ENCODE measurements around the gene PRRT2. TPM values are rescaled to one million over a fixed set of nuclear protein-coding genes. Genes with fewer than 3 reads are reported as not detected.

The PRRT2 gene
- total and polyA plus RNA-seq, 7 experiments from 2014 or later, result 0.07 to 4.6 (median 2.4) TPM; not detected in 1

- Histone ChIP-seq H3K4me1 (ENCODE audit: control insufficient read depth in 2 of 2, insufficient read depth in 2 of 2, low read length in 2 of 2) (peaks cover 0 to 7% of the 10 kb centered on the region in 2 donors), H3K4me3 (ENCODE audit: low read length) (no peak overlapping the region), H3K9me3 (ENCODE audit: control insufficient read depth in 2 of 3, low read length in 3 of 3) (no peaks in the 10 kb centered on the region), H3K27me3 (ENCODE audit: control insufficient read depth in 2 of 2, insufficient read depth in 2 of 2, low read length in 2 of 2) (no peaks in the 10 kb centered on the region), H3K36me3 (ENCODE audit: control insufficient read depth in 2 of 3, insufficient read depth in 3 of 3, low read length in 3 of 3) (peaks cover 0 to 76% (median 21%) of the 10 kb centered on the region in 3 experiments), H3K27ac (ENCODE audit: low read depth, low read length) (no peak overlapping the region)
- no peak overlapping the region for H3K4me3 Mint-ChIP-seq
- peak overlapping the region in 3 of 9 donors; percentile 5 to 76 (median 65) for H3K27ac Mint-ChIP-seq
- CTCF ChIA-PET, result interaction anchor here (1.1 to 5.2 kb wide), 3 partner anchors 16 to 71 kb away, joined by 3 to 108 read pairs (median 3); partner anchors contain the start of genes MVP and PAGR1
- H3K27me3 Mint-ChIP-seq, result no peaks in the 10 kb centered on the region
- POLR2A ChIA-PET, result interaction anchor here (1.2 to 4.7 kb wide), 5 partner anchors 17 to 37 kb away, joined by 3 to 63 read pairs (median 4); partner anchors contain the start of genes CDIPT and MAZ
- H3K9me3 Mint-ChIP-seq, result peaks cover 0 to 1% (median 0%) of the 10 kb centered on the region in 11 donors
- H3K4me1 Mint-ChIP-seq, result peaks cover 7 to 15% (median 9%) of the 10 kb centered on the region in 7 donors
- ATAC-seq (no peak), DNase-seq (no peak)
- peaks cover 8 to 34% (median 13%) of the 10 kb centered on the region in 5 donors for H3K36me3 Mint-ChIP-seq
- intact Hi-C loops (cut with micrococcal nuclease), result no loop called here
These were observed 32.8 kb downstream of the PRRT2 start for GRCh38 chr16:29844575-29845331.

- Mint-ChIP-seq H3K27ac (peak overlapping the region in 4 of 9 donors; percentile 51 to 79 (median 65)), H3K9me3 (peaks cover 0 to 4% (median 0%) of the 10 kb centered on the region in 11 donors), H3K4me1 (peaks cover 8 to 16% (median 12%) of the 10 kb centered on the region in 7 donors), H3K36me3 (peaks cover 8 to 27% (median 12%) of the 10 kb centered on the region in 5 donors), H3K4me3 (no peak overlapping the region), H3K27me3 (no peaks in the 10 kb centered on the region)
- Histone ChIP-seq H3K27ac (ENCODE audit: low read depth, low read length) (peak overlapping the region; percentile 23), H3K36me3 (ENCODE audit: control insufficient read depth in 2 of 3, insufficient read depth in 3 of 3, low read length in 3 of 3) (peaks cover 0 to 67% (median 21%) of the 10 kb centered on the region in 3 experiments), H3K4me1 (ENCODE audit: control insufficient read depth in 2 of 2, insufficient read depth in 2 of 2, low read length in 2 of 2) (peaks cover 0 to 7% of the 10 kb centered on the region in 2 donors), H3K9me3 (ENCODE audit: control insufficient read depth in 2 of 3, low read length in 3 of 3) (no peaks in the 10 kb centered on the region), H3K27me3 (ENCODE audit: control insufficient read depth in 2 of 2, insufficient read depth in 2 of 2, low read length in 2 of 2) (no peaks in the 10 kb centered on the region), H3K4me3 (ENCODE audit: low read length) (no peak overlapping the region)
- ATAC-seq, result no peak
- DNase-seq, result no peak
- CTCF ChIA-PET, result interaction anchor here (0.9 to 5.2 kb wide), 4 partner anchors 19 to 72 kb away, joined by 3 to 108 read pairs (median 6); partner anchors contain the start of genes MVP and PAGR1
- POLR2A ChIA-PET, result interaction anchor here (1.2 to 4.7 kb wide), 4 partner anchors 17 to 37 kb away, joined by 3 to 63 read pairs (median 22); partner anchors contain the start of genes CDIPT and MAZ
- intact Hi-C loops (cut with micrococcal nuclease), result no loop called here
These were observed 33.7 kb downstream of the PRRT2 start for GRCh38 chr16:29845656-29846055.

GRCh38 chr16:29848420-29849297 lies 36.7 kb downstream of the PRRT2 start:
- intact Hi-C loops (cut with micrococcal nuclease), result loop anchor here (1.0 to 2.0 kb wide), 11 partner anchors 21 to 173 kb away; partner anchors contain the start of genes KIF22 (in 2 of the 2), MVP (in 2 of the 2) and PAGR1 (in 1 of the 2)
- peak overlapping the region; percentile 18 to 88 (median 56) for H3K27ac Mint-ChIP-seq
- H3K27me3 Mint-ChIP-seq, result no peaks in the 10 kb centered on the region
- no peak overlapping the region for H3K4me3 Mint-ChIP-seq
- peaks cover 8 to 17% (median 9%) of the 10 kb centered on the region in 7 donors for H3K4me1 Mint-ChIP-seq
- H3K36me3 Mint-ChIP-seq, result peaks cover 4 to 24% (median 12%) of the 10 kb centered on the region in 5 donors
- H3K27me3 ChIP-seq (ENCODE audit: control insufficient read depth in 2 of 2, insufficient read depth in 2 of 2, low read length in 2 of 2), result no peaks in the 10 kb centered on the region
- ChIA-PET CTCF (interaction anchor here (0.6 to 5.2 kb wide), 28 partner anchors 9 to 249 kb away, joined by 3 to 108 read pairs (median 6); partner anchors contain the start of genes C16orf92, CDIPT, KCTD13 and KIF22), POLR2A (interaction anchor here (0.6 to 4.7 kb wide), 18 partner anchors 9 to 148 kb away, joined by 3 to 63 read pairs (median 5); partner anchors contain the start of genes CDIPT, KCTD13, KIF22 and MAZ)
- peaks cover 0 to 6% (median 0%) of the 10 kb centered on the region in 11 donors for H3K9me3 Mint-ChIP-seq
- H3K4me3 ChIP-seq (ENCODE audit: low read length), result no peak overlapping the region
- H3K36me3 ChIP-seq (ENCODE audit: control insufficient read depth in 2 of 3, insufficient read depth in 3 of 3, low read length in 3 of 3), result peaks cover 0 to 42% (median 12%) of the 10 kb centered on the region in 3 experiments
- H3K4me1 ChIP-seq (ENCODE audit: control insufficient read depth in 2 of 2, insufficient read depth in 2 of 2, low read length in 2 of 2), result peaks cover 0 to 7% of the 10 kb centered on the region in 2 donors
- H3K27ac ChIP-seq (ENCODE audit: low read depth, low read length), result no peak overlapping the region
- DNase-seq (peak; percentile 71 to 87 (median 81)), ATAC-seq (peak; percentile 96)
- H3K9me3 ChIP-seq (ENCODE audit: control insufficient read depth in 2 of 3, low read length in 3 of 3), result no peaks in the 10 kb centered on the region

GRCh38 chr16:29849505-29849904 lies 37.5 kb downstream of the PRRT2 start:
- no peaks in the 10 kb centered on the region for H3K27me3 Mint-ChIP-seq
- peaks cover 0 to 6% (median 0%) of the 10 kb centered on the region in 11 donors for H3K9me3 Mint-ChIP-seq
- Histone ChIP-seq H3K4me3 (ENCODE audit: low read length) (no peak overlapping the region), H3K9me3 (ENCODE audit: control insufficient read depth in 2 of 3, low read length in 3 of 3) (no peaks in the 10 kb centered on the region), H3K36me3 (ENCODE audit: control insufficient read depth in 2 of 3, insufficient read depth in 3 of 3, low read length in 3 of 3) (peaks cover 0 to 34% (median 8%) of the 10 kb centered on the region in 3 experiments), H3K4me1 (ENCODE audit: control insufficient read depth in 2 of 2, insufficient read depth in 2 of 2, low read length in 2 of 2) (peaks cover 0 to 7% of the 10 kb centered on the region in 2 donors), H3K27ac (ENCODE audit: low read depth, low read length) (no peak overlapping the region), H3K27me3 (ENCODE audit: control insufficient read depth in 2 of 2, insufficient read depth in 2 of 2, low read length in 2 of 2) (no peaks in the 10 kb centered on the region)
- H3K4me3 Mint-ChIP-seq, result no peak overlapping the region
- H3K27ac Mint-ChIP-seq, result peak overlapping the region in 7 of 9 donors; percentile 9 to 79 (median 49)
- DNase-seq, result no peak
- H3K36me3 Mint-ChIP-seq, result peaks cover 4 to 22% (median 12%) of the 10 kb centered on the region in 5 donors
- H3K4me1 Mint-ChIP-seq, result peaks cover 8 to 17% (median 9%) of the 10 kb centered on the region in 7 donors
- CTCF ChIA-PET, result interaction anchor here (1.1 to 5.2 kb wide), 10 partner anchors 17 to 153 kb away, joined by 3 to 108 read pairs (median 8); partner anchors contain the start of genes KCTD13, KIF22, MAZ and MVP
- intact Hi-C loops (cut with micrococcal nuclease), result loop anchor here in 1 of 2 donors (2.0 kb wide), 2 partner anchors 59 to 157 kb away; partner anchors contain the start of gene KIF22
- ATAC-seq, result no peak
- POLR2A ChIA-PET, result interaction anchor here (0.6 to 4.7 kb wide), 11 partner anchors 10 to 149 kb away, joined by 3 to 63 read pairs (median 12); partner anchors contain the start of genes KIF22, MAZ, MVP and PAGR1

GRCh38 chr16:29850998-29851397 lies 39.0 kb downstream of the PRRT2 start:
- H3K4me3 Mint-ChIP-seq, result no peak overlapping the region
- H3K27me3 Mint-ChIP-seq, result no peaks in the 10 kb centered on the region
- H3K4me1 Mint-ChIP-seq, result peaks cover 8 to 17% (median 9%) of the 10 kb centered on the region in 7 donors
- peaks cover 0 to 12% (median 4%) of the 10 kb centered on the region in 5 donors for H3K36me3 Mint-ChIP-seq
- Histone ChIP-seq H3K36me3 (ENCODE audit: control insufficient read depth in 2 of 3, insufficient read depth in 3 of 3, low read length in 3 of 3) (peaks cover 0 to 19% (median 4%) of the 10 kb centered on the region in 3 experiments), H3K27me3 (ENCODE audit: control insufficient read depth in 2 of 2, insufficient read depth in 2 of 2, low read length in 2 of 2) (no peaks in the 10 kb centered on the region), H3K27ac (ENCODE audit: low read depth, low read length) (no peak overlapping the region), H3K4me3 (ENCODE audit: low read length) (no peak overlapping the region), H3K4me1 (ENCODE audit: control insufficient read depth in 2 of 2, insufficient read depth in 2 of 2, low read length in 2 of 2) (peaks cover 0 to 7% of the 10 kb centered on the region in 2 donors), H3K9me3 (ENCODE audit: control insufficient read depth in 2 of 3, low read length in 3 of 3) (no peaks in the 10 kb centered on the region)
- DNase-seq (no peak), ATAC-seq (no peak)
- intact Hi-C loops (cut with micrococcal nuclease), result no loop called here
- H3K9me3 Mint-ChIP-seq, result peaks cover 0 to 4% (median 0%) of the 10 kb centered on the region in 11 donors
- peak overlapping the region in 4 of 9 donors; percentile 3 to 75 (median 28) for H3K27ac Mint-ChIP-seq
- ChIA-PET POLR2A (interaction anchor here (0.6 to 1.5 kb wide), 4 partner anchors 13 to 210 kb away, joined by 3 to 4 read pairs (median 4); partner anchors contain the start of gene CDIPT), CTCF (interaction anchor here (0.7 to 2.6 kb wide), 3 partner anchors 43 to 143 kb away, joined by 3 to 13 read pairs (median 3); no protein-coding TSS in a partner anchor)
